Measurements from ENCODE around the gene PELI2.

Gene PELI2

GRCh38 chr14:56268039-56268438 lies 149.8 kb downstream of the PELI2 start:
- H3K27ac ChIP-seq, result no peak overlapping the region
- no peak for TF ChIP-seq ZFX (IDR thresholded peaks at IDR 0.05; ENCODE audit: borderline replicate concordance)
- TF ChIP-seq, protein P1, sequence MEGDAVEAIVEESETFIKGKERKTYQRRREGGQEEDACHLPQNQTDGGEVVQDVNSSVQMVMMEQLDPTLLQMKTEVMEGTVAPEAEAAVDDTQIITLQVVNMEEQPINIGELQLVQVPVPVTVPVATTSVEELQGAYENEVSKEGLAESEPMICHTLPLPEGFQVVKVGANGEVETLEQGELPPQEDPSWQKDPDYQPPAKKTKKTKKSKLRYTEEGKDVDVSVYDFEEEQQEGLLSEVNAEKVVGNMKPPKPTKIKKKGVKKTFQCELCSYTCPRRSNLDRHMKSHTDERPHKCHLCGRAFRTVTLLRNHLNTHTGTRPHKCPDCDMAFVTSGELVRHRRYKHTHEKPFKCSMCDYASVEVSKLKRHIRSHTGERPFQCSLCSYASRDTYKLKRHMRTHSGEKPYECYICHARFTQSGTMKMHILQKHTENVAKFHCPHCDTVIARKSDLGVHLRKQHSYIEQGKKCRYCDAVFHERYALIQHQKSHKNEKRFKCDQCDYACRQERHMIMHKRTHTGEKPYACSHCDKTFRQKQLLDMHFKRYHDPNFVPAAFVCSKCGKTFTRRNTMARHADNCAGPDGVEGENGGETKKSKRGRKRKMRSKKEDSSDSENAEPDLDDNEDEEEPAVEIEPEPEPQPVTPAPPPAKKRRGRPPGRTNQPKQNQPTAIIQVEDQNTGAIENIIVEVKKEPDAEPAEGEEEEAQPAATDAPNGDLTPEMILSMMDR (IDR thresholded peaks at IDR 0.05), result no peak

GRCh38 chr14:56268673-56269072 lies 150.5 kb downstream of the PELI2 start:
- TF ChIP-seq ZFX (IDR thresholded peaks at IDR 0.05; ENCODE audit: borderline replicate concordance), result no peak
- no peak overlapping the region for H3K27ac ChIP-seq

- H3K27ac ChIP-seq, result no peak overlapping the region
- TF ChIP-seq, protein P1 (IDR thresholded peaks at IDR 0.05), result no peak
- no peak for TF ChIP-seq ZFX (IDR thresholded peaks at IDR 0.05; ENCODE audit: borderline replicate concordance)
These were observed 152.7 kb downstream of the PELI2 start for GRCh38 chr14:56270921-56271320.

DNA sequence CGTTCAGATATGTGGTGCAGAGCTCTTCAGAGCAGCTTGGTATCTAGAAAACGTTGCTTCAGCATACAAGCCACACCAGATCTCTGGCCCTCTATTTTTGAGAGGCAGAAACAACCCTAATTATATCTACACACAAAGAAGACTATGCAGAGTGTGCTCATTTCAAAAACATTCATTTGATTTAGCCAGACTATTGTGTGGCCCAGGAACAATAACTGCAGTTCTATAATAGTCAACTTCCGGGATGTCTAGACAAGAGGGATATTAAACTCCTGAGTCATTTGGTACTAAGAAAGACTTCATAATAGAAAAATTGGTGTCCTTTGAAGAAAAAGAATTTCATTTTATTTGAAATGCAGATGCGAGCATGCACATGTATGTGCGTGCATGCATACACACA lies 153.8 kb downstream of the PELI2 start:
- H3K27ac ChIP-seq, result no peak overlapping the region
- TF ChIP-seq ZFX (IDR thresholded peaks at IDR 0.05; ENCODE audit: borderline replicate concordance), result no peak
- TF ChIP-seq, protein P1 (IDR thresholded peaks at IDR 0.05), result no peak

DNA sequence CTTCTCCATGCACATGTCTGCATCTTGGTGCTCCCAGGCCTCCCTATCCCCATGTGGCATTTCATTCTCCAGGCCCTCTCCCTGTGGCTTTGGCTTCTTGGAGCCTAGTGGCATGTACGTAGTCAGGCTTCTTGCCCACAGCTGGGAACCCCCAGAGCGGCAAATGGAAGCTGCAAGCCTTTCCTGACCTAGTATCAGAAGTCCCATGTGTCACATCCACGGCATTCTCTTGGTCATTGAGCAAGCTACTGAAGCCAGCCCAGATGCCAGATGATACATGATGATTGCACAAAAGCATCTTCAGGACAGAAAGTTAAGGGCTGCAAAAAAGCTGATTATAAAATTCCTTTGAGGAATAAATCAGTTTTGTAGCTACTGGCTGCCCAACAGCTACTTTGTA lies 154.9 kb downstream of the PELI2 start:
- TF ChIP-seq, protein P1 (IDR thresholded peaks at IDR 0.05), result no peak
- TF ChIP-seq ZFX (IDR thresholded peaks at IDR 0.05; ENCODE audit: borderline replicate concordance), result no peak
- no peak overlapping the region for H3K27ac ChIP-seq

DNA sequence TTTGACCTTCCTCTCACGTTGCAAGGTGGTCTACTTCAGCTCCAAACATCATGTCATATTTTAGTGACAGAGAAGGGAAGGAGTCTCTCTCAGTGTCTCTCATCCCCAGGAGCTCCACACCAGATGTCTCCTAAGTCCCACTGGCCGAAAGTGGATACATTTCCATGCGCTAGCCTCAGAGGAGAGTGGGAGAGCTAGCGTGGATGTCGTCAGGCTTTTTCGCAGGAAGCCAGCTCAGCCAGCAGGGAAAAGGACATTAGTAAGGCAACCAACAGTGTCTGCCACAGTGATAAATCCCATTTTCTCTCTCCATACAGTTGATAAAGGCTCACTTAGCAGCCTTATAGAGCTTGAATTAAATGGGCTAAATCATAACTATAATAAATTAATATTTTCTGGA lies 155.7 kb downstream of the PELI2 start:
- no peak overlapping the region for H3K27ac ChIP-seq
- TF ChIP-seq, protein P1 (IDR thresholded peaks at IDR 0.05), result no peak
- no peak for TF ChIP-seq ZFX (IDR thresholded peaks at IDR 0.05; ENCODE audit: borderline replicate concordance)

DNA sequence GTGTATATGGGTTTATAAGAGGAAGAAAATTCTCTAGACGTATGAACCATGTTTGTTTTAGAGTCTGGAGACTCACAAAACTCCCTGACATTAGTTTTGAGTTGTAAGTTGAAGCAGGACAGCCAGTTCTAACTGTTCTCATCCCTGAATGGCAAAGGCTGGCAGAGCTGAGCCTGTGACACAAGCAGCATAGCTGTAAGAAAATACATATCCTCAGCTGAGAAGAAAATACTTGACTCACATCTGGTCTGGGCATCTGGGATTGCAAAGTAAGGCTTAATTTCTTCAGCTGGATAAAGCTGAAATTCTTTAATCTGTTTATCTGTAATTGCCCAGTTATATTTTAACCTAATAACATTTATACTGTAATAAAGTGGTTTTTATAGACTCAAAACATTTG lies 156.3 kb downstream of the PELI2 start:
- TF ChIP-seq, protein P1 (IDR thresholded peaks at IDR 0.05), result no peak
- no peak for TF ChIP-seq ZFX (IDR thresholded peaks at IDR 0.05; ENCODE audit: borderline replicate concordance)
- no peak overlapping the region for H3K27ac ChIP-seq

DNA sequence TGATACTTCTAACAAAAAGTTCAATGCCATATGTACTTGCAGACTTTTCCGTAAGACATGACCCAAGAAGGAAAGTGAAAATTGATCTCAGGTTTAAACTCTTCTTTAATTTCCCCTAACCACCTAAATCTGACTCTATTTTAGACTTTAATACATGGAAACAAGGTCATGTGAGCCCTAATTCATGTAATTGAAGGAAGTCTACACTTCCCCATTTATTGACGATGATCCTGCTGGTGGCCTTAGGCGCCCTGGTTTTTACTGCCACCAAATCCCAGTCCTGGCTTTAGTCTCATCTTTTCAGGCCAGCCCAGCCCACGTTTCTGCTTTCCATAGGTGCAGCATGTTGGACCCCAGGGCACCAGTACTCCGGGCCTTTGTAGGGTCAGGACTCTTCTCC lies 157.9 kb downstream of the PELI2 start:
- H3K27ac ChIP-seq, result no peak overlapping the region
- TF ChIP-seq, protein P1 (IDR thresholded peaks at IDR 0.05), result no peak
- no peak for TF ChIP-seq ZFX (IDR thresholded peaks at IDR 0.05; ENCODE audit: borderline replicate concordance)

Measured in 22Rv1 (cell line).